ENCODE measurements around the gene OR2A12. TPM values are rescaled to one million over a fixed set of nuclear protein-coding genes. Genes with fewer than 3 reads are reported as not detected.
"Not testable (repeated sequence)": the region's sequence is repeated elsewhere in the genome, so short reads cannot be mapped to it uniquely, and the experiment has no call there.

OR2A12 gene
- polyA plus RNA-seq, 4 donors, result 0.03 TPM; not detected in 3

DNA sequence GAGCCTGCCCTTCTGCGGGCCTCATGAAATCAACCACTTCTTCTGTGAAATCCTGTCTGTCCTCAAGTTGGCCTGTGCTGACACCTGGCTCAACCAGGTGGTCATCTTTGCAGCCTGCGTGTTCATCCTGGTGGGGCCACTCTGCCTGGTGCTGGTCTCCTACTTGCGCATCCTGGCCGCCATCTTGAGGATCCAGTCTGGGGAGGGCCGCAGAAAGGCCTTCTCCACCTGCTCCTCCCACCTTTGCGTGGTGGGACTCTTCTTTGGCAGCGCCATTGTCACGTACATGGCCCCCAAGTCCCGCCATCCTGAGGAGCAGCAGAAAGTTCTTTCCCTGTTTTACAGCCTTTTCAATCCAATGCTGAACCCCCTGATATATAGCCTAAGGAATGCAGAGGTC is 43.5 kb downstream of the OR2A12 start:
- not testable (repeated sequence) for H3K9me3 ChIP-seq (ENCODE audit: control insufficient read depth in 2 of 2, insufficient read depth in 1 of 2, low read depth in 1 of 2, low read length in 1 of 2); H3K27me3 ChIP-seq (ENCODE audit: control insufficient read depth in 3 of 3, insufficient read depth in 3 of 3, low read length in 3 of 3); H3K4me1 ChIP-seq (ENCODE audit: control insufficient read depth in 3 of 3, insufficient read depth in 2 of 3, low read depth in 1 of 3, low read length in 2 of 3); H3K27ac ChIP-seq (ENCODE audit: low read depth in 1 of 3, low read length in 2 of 3); FAIRE-seq; H3K4me3 ChIP-seq (ENCODE audit: low read depth in 1 of 3, low read length in 3 of 3); DNase-seq; H3K36me3 ChIP-seq (ENCODE audit: control insufficient read depth in 3 of 3, insufficient read depth in 2 of 3, low read depth in 1 of 3, low read length in 3 of 3)
- WGBS, 3 donors, result 89 to 93% (median 92%) methylated on average over 9 of the region's 9 CpGs

DNA sequence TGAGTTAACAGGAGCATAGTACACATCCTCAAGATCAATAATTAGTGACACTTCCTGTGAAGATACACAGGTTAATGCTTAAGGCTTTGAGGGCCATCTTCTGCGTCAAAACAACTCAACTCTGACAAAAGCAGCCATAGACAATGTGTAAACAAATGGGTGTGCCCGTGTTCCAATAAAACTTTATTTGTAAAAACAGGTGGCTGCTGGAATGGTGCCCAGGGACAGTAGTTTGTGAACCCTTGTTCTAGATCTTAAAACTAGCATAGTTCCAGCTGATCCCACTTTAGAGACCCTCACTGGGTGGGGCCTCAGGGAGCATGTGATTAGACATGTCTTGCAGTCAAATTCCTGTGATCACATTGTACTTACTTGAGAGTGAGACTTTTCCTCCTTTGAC is 44.7 kb downstream of the OR2A12 start:
- 65 to 71% (median 66%) methylated on average over 2 of the region's 2 CpGs for WGBS, 3 donors

DNA sequence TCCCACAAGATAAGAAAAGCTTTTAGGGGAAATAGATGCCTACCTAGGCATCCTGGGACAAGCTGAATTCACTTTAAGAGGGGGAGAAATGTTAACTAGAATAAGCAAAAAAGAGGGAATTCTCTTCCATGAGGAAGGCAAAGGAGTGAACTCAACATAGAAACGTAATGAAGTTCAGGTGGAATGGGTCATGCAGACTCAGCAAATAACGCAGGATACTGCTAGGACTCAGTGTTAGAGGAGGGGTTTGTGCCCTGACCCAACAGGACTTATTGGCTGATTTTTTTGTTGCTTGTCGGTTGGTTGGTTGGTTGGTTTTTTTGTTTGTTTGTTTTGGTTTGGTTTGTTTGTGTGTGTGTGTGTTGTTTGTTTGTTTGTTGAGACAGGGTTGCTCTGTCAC is 46.2 kb downstream of the OR2A12 start:
- H3K36me3 ChIP-seq (ENCODE audit: control insufficient read depth in 3 of 3, insufficient read depth in 2 of 3, low read depth in 1 of 3, low read length in 3 of 3), result no peaks in the 10 kb centered on the region
- FAIRE-seq, result no peak
- WGBS, 3 donors, result 72 to 80% (median 76%) methylated on average over 3 of the region's 3 CpGs

More for the DNA sequence above, 44.7 kb downstream of the OR2A12 start:
- Histone ChIP-seq H3K27ac (ENCODE audit: low read depth in 1 of 3, low read length in 2 of 3) (no peak overlapping the region), H3K4me1 (ENCODE audit: control insufficient read depth in 3 of 3, insufficient read depth in 2 of 3, low read depth in 1 of 3, low read length in 2 of 3) (no peaks in the 10 kb centered on the region), H3K4me3 (ENCODE audit: low read depth in 1 of 3, low read length in 3 of 3) (no peak overlapping the region), H3K9me3 (ENCODE audit: control insufficient read depth in 2 of 2, insufficient read depth in 1 of 2, low read depth in 1 of 2, low read length in 1 of 2) (no peaks in the 10 kb centered on the region), H3K36me3 (ENCODE audit: control insufficient read depth in 3 of 3, insufficient read depth in 2 of 3, low read depth in 1 of 3, low read length in 3 of 3) (no peaks in the 10 kb centered on the region), H3K27me3 (ENCODE audit: control insufficient read depth in 3 of 3, insufficient read depth in 3 of 3, low read length in 3 of 3) (peaks cover 0 to 3% (median 0%) of the 10 kb centered on the region in 3 donors)
- DNase-seq (no peak), FAIRE-seq (no peak)

DNA sequence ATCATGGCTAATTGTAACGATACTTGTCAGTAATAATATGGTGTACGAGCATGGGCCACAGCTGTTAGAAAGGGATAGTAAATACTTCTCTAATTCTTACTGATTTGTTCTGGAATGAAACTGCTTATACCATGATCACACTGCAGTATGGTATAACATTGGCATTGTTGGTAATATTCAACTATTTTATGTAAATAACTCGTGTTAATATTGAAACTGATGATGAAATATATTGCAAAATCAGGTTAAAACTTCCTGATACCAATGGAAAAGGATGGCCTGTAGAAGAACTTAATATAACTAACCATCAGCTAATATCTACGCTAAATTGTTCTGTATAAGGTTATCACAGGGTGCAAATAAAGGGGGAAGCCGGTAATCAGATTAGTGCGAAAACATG is 47.2 kb downstream of the OR2A12 start:
- H3K27me3 ChIP-seq (ENCODE audit: control insufficient read depth in 3 of 3, insufficient read depth in 3 of 3, low read length in 3 of 3), result peaks cover 0 to 3% (median 0%) of the 10 kb centered on the region in 3 donors
- peak in 1 of 2 donors; percentile 6 for DNase-seq
- 77 to 87% (median 77%) methylated on average over 6 of the region's 6 CpGs for WGBS, 3 donors
- no peak overlapping the region for H3K27ac ChIP-seq (ENCODE audit: low read depth in 1 of 3, low read length in 2 of 3)
- H3K4me1 ChIP-seq (ENCODE audit: control insufficient read depth in 3 of 3, insufficient read depth in 2 of 3, low read depth in 1 of 3, low read length in 2 of 3), result no peaks in the 10 kb centered on the region
- FAIRE-seq, result no peak
- H3K9me3 ChIP-seq (ENCODE audit: control insufficient read depth in 2 of 2, insufficient read depth in 1 of 2, low read depth in 1 of 2, low read length in 1 of 2), result no peaks in the 10 kb centered on the region
- no peaks in the 10 kb centered on the region for H3K36me3 ChIP-seq (ENCODE audit: control insufficient read depth in 3 of 3, insufficient read depth in 2 of 3, low read depth in 1 of 3, low read length in 3 of 3)
- no peak overlapping the region for H3K4me3 ChIP-seq (ENCODE audit: low read depth in 1 of 3, low read length in 3 of 3)

More for the DNA sequence above, 46.2 kb downstream of the OR2A12 start:
- H3K27ac ChIP-seq (ENCODE audit: low read depth in 1 of 3, low read length in 2 of 3), result no peak overlapping the region
- no peak overlapping the region for H3K4me3 ChIP-seq (ENCODE audit: low read depth in 1 of 3, low read length in 3 of 3)
- H3K4me1 ChIP-seq (ENCODE audit: control insufficient read depth in 3 of 3, insufficient read depth in 2 of 3, low read depth in 1 of 3, low read length in 2 of 3), result no peaks in the 10 kb centered on the region
- H3K9me3 ChIP-seq (ENCODE audit: control insufficient read depth in 2 of 2, insufficient read depth in 1 of 2, low read depth in 1 of 2, low read length in 1 of 2), result no peaks in the 10 kb centered on the region
- no peak for DNase-seq
- H3K27me3 ChIP-seq (ENCODE audit: control insufficient read depth in 3 of 3, insufficient read depth in 3 of 3, low read length in 3 of 3), result peaks cover 0 to 3% (median 0%) of the 10 kb centered on the region in 3 donors

DNA sequence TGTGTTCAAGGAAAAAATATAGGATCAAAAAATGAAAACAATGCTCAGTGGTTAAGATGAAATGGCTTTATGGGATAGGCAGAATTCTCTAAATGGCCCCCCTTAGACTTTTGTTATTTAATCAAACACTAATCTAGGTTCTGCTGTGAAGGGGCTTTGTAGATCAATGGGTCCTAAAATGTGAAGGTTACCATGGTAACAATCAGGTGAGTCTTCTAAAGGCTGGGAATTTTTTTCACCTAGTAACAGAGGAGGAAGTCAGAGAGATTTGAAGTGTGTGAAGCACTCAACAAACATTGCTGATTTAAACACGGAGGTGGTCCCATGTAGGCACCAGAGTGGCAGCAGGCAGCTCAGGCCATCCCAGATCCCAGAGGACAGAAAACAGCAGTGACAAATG is 48.0 kb downstream of the OR2A12 start:
- Histone ChIP-seq H3K27me3 (ENCODE audit: control insufficient read depth in 3 of 3, insufficient read depth in 3 of 3, low read length in 3 of 3) (peaks cover 0 to 3% (median 0%) of the 10 kb centered on the region in 3 donors), H3K27ac (ENCODE audit: low read depth in 1 of 3, low read length in 2 of 3) (no peak overlapping the region), H3K9me3 (ENCODE audit: control insufficient read depth in 2 of 2, insufficient read depth in 1 of 2, low read depth in 1 of 2, low read length in 1 of 2) (no peaks in the 10 kb centered on the region), H3K36me3 (ENCODE audit: control insufficient read depth in 3 of 3, insufficient read depth in 2 of 3, low read depth in 1 of 3, low read length in 3 of 3) (no peaks in the 10 kb centered on the region), H3K4me3 (ENCODE audit: low read depth in 1 of 3, low read length in 3 of 3) (no peak overlapping the region), H3K4me1 (ENCODE audit: control insufficient read depth in 3 of 3, insufficient read depth in 2 of 3, low read depth in 1 of 3, low read length in 2 of 3) (no peaks in the 10 kb centered on the region)
- 40 to 72% (median 56%) methylated on average over 1 of the region's 1 CpG for WGBS, 3 donors
- DNase-seq (no peak), FAIRE-seq (no peak)

DNA sequence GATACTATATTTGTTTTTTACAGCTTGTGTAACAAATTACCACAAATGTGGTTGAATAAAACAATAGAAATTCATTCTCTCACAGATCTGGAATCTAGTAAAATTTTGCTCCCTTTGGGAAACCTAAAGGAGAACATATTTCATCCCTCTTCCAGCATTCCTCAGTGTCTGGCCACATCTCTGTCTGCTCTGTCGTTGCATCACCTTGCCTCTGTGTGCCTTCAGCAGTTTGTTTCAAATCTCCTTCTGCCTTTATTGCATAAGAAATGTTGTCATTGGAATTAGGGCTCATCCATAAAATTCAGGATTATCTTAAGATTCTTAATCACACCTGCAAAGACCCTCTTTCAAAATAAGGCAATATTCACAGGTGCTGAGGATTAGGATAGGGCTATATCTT is 51.4 kb downstream of the OR2A12 start:
- no peaks in the 10 kb centered on the region for H3K9me3 ChIP-seq (ENCODE audit: control insufficient read depth in 2 of 2, insufficient read depth in 1 of 2, low read depth in 1 of 2, low read length in 1 of 2)
- H3K4me3 ChIP-seq (ENCODE audit: low read depth in 1 of 3, low read length in 3 of 3), result no peak overlapping the region
- H3K27me3 ChIP-seq (ENCODE audit: control insufficient read depth in 3 of 3, insufficient read depth in 3 of 3, low read length in 3 of 3), result no peaks in the 10 kb centered on the region
- no peaks in the 10 kb centered on the region for H3K36me3 ChIP-seq (ENCODE audit: control insufficient read depth in 3 of 3, insufficient read depth in 2 of 3, low read depth in 1 of 3, low read length in 3 of 3)
- FAIRE-seq (no peak), DNase-seq (no peak)
- 45 to 60% (median 48%) methylated on average over 1 of the region's 1 CpG for WGBS, 3 donors
- no peak overlapping the region for H3K27ac ChIP-seq (ENCODE audit: low read depth in 1 of 3, low read length in 2 of 3)
- no peaks in the 10 kb centered on the region for H3K4me1 ChIP-seq (ENCODE audit: control insufficient read depth in 3 of 3, insufficient read depth in 2 of 3, low read depth in 1 of 3, low read length in 2 of 3)

DNA sequence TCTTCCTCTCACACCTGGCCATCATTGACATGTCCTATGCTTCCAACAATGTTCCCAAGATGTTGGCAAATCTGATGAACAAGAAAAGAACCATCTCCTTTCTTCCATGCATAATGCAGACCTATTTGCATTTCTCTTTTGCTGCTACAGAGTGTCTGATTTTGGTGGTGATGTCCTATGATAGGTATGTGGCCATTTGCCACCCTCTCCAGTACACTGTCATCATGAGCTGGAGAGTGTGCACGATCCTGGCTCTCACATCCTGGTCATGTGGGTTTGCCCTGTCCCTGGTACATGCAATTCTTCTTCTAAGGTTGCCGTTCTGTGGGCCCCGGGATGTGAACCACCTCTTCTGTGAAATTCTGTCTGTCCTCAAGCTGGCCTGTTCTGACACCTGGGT is 56.1 kb downstream of the OR2A12 start:
- no peak overlapping the region for H3K27ac ChIP-seq (ENCODE audit: low read depth in 1 of 3, low read length in 2 of 3)
- 80 to 91% (median 85%) methylated on average over 3 of the region's 3 CpGs for WGBS, 3 donors
- H3K36me3 ChIP-seq (ENCODE audit: control insufficient read depth in 3 of 3, insufficient read depth in 2 of 3, low read depth in 1 of 3, low read length in 3 of 3), result no peaks in the 10 kb centered on the region
- H3K9me3 ChIP-seq (ENCODE audit: control insufficient read depth in 2 of 2, insufficient read depth in 1 of 2, low read depth in 1 of 2, low read length in 1 of 2), result peaks cover 0 to 15% of the 10 kb centered on the region in 2 donors
- FAIRE-seq (no peak), DNase-seq (no peak)
- no peaks in the 10 kb centered on the region for H3K27me3 ChIP-seq (ENCODE audit: control insufficient read depth in 3 of 3, insufficient read depth in 3 of 3, low read length in 3 of 3)
- no peaks in the 10 kb centered on the region for H3K4me1 ChIP-seq (ENCODE audit: control insufficient read depth in 3 of 3, insufficient read depth in 2 of 3, low read depth in 1 of 3, low read length in 2 of 3)
- H3K4me3 ChIP-seq (ENCODE audit: low read depth in 1 of 3, low read length in 3 of 3), result no peak overlapping the region

DNA sequence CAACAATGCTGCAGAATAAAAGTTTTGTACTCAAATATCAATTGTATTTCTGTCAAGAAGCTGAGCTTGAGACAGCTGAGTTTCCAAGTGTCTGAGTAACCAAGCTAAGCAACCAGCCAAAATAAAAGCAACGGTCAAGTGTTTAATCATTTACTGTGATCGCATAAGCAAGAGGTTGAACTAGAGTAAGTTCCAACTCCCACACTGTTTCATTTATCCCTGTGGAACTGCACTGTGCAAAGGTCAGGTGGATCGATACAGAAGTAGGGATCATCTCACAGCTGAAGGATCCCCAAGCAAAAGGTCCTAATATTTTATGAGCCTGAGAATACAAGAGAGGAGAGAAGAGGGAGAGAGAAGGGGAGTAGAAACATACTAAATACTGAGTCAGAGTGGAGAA is 58.3 kb downstream of the OR2A12 start:
- no peaks in the 10 kb centered on the region for H3K36me3 ChIP-seq (ENCODE audit: control insufficient read depth in 3 of 3, insufficient read depth in 2 of 3, low read depth in 1 of 3, low read length in 3 of 3)
- FAIRE-seq (no peak), DNase-seq (peak in 1 of 2 donors; percentile 4)
- peaks cover 0 to 22% of the 10 kb centered on the region in 2 donors for H3K9me3 ChIP-seq (ENCODE audit: control insufficient read depth in 2 of 2, insufficient read depth in 1 of 2, low read depth in 1 of 2, low read length in 1 of 2)
- 59 to 87% (median 85%) methylated on average over 3 of the region's 3 CpGs for WGBS, 3 donors
- no peaks in the 10 kb centered on the region for H3K27me3 ChIP-seq (ENCODE audit: control insufficient read depth in 3 of 3, insufficient read depth in 3 of 3, low read length in 3 of 3)
- H3K27ac ChIP-seq (ENCODE audit: low read depth in 1 of 3, low read length in 2 of 3), result no peak overlapping the region
- no peak overlapping the region for H3K4me3 ChIP-seq (ENCODE audit: low read depth in 1 of 3, low read length in 3 of 3)
- no peaks in the 10 kb centered on the region for H3K4me1 ChIP-seq (ENCODE audit: control insufficient read depth in 3 of 3, insufficient read depth in 2 of 3, low read depth in 1 of 3, low read length in 2 of 3)

DNA sequence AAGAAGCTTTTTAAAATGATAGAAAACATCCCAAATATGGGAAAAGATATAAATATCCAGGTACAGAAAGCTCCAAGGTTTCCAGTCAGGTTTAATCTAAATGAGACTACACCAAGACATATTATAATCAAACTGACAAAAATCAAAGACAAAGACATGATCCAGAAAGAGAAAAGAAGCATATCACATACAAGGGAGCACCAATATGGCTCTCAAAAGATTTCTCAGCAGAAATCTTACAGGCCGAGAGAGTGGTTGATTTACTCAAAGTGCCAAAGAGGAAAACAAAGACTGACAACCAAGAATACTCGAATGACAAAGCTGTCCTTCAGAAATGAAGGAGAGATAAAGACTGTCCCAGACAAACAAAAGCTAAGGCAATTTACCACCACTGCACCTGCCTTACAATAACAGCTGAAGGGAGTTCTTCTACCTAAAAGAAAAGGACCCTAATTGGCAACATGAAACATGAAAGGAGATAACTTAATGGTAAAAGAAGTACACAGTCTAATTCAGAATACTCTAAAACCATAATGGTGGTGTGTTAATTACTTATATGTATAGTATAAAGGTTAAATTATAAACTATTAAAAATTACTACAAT is 62.2 kb downstream of the OR2A12 start:
- Histone ChIP-seq H3K4me3 (ENCODE audit: low read depth in 1 of 3, low read length in 3 of 3) (no peak overlapping the region), H3K4me1 (ENCODE audit: control insufficient read depth in 3 of 3, insufficient read depth in 2 of 3, low read depth in 1 of 3, low read length in 2 of 3) (no peaks in the 10 kb centered on the region), H3K27me3 (ENCODE audit: control insufficient read depth in 3 of 3, insufficient read depth in 3 of 3, low read length in 3 of 3) (no peaks in the 10 kb centered on the region), H3K9me3 (ENCODE audit: control insufficient read depth in 2 of 2, insufficient read depth in 1 of 2, low read depth in 1 of 2, low read length in 1 of 2) (peaks cover 0 to 19% of the 10 kb centered on the region in 2 donors), H3K27ac (ENCODE audit: low read depth in 1 of 3, low read length in 2 of 3) (no peak overlapping the region), H3K36me3 (ENCODE audit: control insufficient read depth in 3 of 3, insufficient read depth in 2 of 3, low read depth in 1 of 3, low read length in 3 of 3) (no peaks in the 10 kb centered on the region)
- no peak for FAIRE-seq
- WGBS, 3 donors, result 70 to 84% (median 71%) methylated on average over 2 of the region's 2 CpGs
- no peak for DNase-seq
